HG03432 (cell line): ENCODE measurements around the gene OR6S1.
A peak's percentile ranks its signal among the peaks of the same experiment; 100 is the strongest.

ENCODE experiments used
- ATAC-seq: cut with Tn5 transposase; IDR thresholded peaks from one replicate; pipeline ENCODE4 v1.9.1; 2021; ENCODE audit warnings: mild to moderate bottlenecking, moderate library complexity; ENCODE audit not compliant: unreplicated experiment

The OR6S1 gene

DNA sequence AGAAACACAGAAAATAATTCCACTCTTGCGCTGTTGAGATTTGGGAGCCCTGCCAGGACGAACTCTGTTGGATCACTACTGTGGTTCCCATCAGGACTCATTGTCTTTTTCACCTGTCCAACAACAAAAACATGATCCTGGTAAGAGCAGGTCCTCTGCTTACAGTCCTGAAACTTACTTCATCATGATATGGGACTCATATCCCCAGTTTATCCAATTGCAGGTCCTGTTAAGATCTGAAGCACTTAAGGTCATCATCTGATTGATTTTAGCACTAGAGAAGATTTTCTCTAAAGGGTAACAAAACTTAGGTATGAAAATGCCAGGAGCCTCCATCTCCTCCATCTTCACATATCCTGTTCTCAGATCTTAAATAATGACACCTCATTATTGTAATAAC lies at the start of gene OR6S1:
TSS of gene OR6S1 (minus strand) at position 101 of the 400 bp plus-strand sequence. CDS start at position 101, 0 bp downstream.
- no peak for ATAC-seq

GRCh38 chr14:20690848-20691640 lies 49.6 kb upstream of the OR6S1 start:
- ATAC-seq, result peak; percentile 71

DNA sequence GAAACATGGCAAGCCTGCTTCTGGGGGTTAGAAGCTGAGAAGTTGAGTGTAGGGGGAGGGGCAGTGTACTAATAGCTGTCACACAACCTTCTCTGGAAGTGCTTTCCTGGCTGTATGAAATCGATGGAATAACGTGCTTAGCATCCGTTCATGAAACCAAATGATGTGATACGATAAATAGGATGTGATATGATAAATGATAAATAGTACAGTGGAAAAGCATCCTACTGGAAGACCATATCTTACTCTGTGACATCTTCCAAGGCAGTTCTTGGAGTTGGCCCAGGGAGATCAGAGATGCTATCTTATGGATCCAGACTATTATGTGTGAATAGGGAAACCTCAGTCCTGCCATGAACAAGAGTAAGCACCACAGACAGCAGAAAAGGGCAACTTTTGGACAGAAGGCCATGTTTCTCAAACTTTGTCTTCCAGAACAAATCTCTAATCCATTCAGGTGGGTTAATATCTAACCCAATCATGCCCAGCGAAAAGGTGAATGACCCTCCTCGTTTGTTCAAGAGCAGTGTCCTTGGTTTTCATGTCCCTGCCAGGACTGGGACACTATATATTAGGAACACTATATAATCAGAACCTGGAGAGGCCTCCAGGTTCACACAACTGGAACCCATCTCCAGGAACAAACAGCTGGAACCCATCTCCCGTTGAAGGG lies 46.8 kb upstream of the OR6S1 start, which contains the start of gene ANG:
TSS of gene ANG (plus strand) at position 598 of the 673 bp plus-strand sequence. CDS start 4,801 bp downstream, outside the sequence.
- ATAC-seq, result no peak

- ATAC-seq, result no peak
Observed at GRCh38 chr14:20687362-20688166, 46.1 kb upstream of the OR6S1 start.

DNA sequence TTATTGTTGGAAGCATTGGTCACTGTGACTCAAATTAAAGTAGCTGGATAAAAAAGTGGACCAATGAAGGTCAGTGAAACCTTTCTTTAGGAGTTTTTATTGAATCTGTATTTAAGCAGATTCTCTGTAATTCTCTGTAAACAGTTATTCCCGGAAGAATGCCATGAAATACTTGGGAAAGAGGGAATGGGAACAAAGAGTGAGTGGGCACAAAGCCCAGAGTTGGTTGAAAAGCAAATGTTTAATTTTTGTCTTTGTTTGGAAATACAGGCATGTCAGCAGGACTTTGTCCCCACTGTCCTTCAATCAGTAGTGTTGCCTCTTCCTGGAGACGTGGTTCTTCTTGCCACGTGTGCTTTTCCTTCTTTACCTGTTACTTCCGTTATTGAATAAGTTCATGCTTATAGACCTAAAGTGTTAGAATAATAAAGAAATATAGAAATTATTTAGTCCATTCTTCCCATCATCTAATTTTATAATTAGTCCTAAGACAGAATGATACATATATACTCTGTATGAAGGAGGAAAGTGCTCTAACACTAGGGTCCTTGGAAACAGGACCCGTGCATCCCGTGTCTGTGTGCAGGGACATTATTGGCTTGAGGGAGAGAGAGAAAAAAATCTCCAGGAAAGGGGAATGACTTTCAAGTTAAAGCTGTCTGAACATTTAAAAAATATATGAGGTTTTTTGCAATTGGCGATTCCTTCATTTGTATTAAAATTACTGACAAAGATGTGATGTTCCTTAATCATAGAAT lies 45.1 kb upstream of the OR6S1 start:
- no peak for ATAC-seq

GRCh38 chr14:20684662-20685456 lies 43.4 kb upstream of the OR6S1 start:
- ATAC-seq, result no peak

- peak; percentile 31 for ATAC-seq
Observed at GRCh38 chr14:20683891-20684661, 42.6 kb upstream of the OR6S1 start, which contains the start of gene RNASE4. Gene RNASE4 (plus strand): TSS chr14:20684560. CDS start chr14:20699372, 14,812 bp downstream.

GRCh38 chr14:20683125-20683890 lies 41.8 kb upstream of the OR6S1 start:
- peak; percentile 38 for ATAC-seq

GRCh38 chr14:20682435-20683124 lies 41.1 kb upstream of the OR6S1 start:
- peak; percentile 57 for ATAC-seq

DNA sequence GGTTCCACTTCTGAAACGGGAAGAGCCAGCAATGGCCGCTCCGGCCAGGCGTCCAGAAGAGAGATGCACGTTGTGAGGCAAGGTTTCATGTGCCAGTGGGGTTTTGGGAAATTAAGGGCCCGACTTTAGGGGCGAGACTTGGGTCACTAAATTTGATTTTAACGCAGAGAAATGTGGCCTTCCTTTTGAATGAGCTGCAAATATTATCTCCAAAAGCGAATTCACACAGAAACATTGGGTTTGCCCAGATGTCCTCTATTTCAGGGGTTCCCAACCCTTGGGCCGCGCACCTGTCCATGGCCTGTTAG lies 40.6 kb upstream of the OR6S1 start:
- no peak for ATAC-seq

DNA sequence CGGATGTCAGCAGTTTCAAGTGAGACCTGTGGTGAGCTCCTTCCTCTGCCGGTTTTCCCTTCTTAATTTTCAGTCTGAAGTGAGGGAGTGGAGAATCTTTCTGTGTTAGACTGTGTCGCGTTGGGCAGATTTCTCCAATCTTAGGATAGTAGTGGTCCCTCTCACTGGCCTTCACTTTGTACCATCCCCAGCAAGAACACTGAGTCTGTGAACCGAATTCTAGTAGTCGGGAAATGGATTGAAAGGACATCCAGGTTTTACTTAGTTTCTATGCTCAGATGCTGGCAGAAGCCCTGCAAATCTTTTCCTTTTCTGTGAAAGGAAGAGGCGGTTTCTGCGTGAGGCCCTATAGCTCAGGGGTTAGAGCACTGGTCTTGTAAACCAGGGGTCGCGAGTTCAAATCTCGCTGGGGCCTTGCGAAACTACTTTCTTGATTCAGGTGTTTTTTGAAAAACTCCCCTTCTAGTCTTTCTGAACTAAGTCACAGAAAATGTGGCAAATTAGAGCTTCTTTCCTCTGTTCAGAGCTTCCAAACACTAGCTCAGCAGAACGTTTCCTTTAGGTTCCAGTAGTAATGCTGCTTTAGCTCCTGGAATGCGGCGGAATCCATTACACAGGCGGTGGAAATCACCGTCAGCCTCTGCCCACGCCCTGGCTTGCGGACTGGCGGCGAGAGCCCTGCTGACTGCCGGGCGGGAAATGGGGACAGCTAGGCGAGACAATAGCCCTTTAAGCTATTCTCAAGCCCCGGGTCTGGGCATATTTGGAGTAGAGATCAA lies 40.0 kb upstream of the OR6S1 start:
- peak; percentile 23 for ATAC-seq

- ATAC-seq, result peak; percentile 28
Observed at GRCh38 chr14:20680843-20681347, 39.4 kb upstream of the OR6S1 start.

- no peak for ATAC-seq
Observed at GRCh38 chr14:20680363-20680762, 38.9 kb upstream of the OR6S1 start.

GRCh38 chr14:20679907-20680306 lies 38.4 kb upstream of the OR6S1 start:
- no peak for ATAC-seq

GRCh38 chr14:20676072-20676471 lies 34.6 kb upstream of the OR6S1 start:
- ATAC-seq, result no peak

GRCh38 chr14:20675669-20676068 lies 34.2 kb upstream of the OR6S1 start:
- ATAC-seq, result no peak
